Measurements from ENCODE around the gene DDX3X.

DNA sequence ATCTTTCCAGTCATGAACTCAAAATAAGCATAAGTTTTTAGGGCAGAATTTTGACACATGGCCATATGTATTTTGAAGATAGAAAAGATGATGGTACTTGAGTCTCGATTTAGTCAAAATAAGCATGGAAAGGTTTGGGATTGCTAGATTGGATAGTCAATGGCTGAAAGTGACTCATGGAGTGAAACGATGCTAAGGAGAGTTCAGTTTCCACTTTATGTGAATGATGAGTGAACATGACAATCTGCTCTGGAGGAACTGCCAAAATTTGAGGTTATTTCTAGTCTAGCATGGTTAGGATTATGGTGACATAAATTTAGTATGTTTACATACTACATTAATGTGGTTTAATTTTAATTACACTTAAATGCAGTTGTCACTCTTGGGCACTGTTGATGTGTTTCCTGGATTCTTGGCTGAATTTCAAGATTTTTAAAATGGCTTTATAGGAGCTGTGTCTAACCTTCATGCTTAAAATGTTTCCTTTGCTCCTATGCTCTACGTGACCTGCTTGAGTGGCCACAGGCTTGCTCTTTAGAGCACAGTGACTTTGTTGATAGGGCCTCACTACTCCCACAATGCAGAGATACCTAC is 17.1 kb downstream of the DDX3X start:
- TF ChIP-seq, protein P1, sequence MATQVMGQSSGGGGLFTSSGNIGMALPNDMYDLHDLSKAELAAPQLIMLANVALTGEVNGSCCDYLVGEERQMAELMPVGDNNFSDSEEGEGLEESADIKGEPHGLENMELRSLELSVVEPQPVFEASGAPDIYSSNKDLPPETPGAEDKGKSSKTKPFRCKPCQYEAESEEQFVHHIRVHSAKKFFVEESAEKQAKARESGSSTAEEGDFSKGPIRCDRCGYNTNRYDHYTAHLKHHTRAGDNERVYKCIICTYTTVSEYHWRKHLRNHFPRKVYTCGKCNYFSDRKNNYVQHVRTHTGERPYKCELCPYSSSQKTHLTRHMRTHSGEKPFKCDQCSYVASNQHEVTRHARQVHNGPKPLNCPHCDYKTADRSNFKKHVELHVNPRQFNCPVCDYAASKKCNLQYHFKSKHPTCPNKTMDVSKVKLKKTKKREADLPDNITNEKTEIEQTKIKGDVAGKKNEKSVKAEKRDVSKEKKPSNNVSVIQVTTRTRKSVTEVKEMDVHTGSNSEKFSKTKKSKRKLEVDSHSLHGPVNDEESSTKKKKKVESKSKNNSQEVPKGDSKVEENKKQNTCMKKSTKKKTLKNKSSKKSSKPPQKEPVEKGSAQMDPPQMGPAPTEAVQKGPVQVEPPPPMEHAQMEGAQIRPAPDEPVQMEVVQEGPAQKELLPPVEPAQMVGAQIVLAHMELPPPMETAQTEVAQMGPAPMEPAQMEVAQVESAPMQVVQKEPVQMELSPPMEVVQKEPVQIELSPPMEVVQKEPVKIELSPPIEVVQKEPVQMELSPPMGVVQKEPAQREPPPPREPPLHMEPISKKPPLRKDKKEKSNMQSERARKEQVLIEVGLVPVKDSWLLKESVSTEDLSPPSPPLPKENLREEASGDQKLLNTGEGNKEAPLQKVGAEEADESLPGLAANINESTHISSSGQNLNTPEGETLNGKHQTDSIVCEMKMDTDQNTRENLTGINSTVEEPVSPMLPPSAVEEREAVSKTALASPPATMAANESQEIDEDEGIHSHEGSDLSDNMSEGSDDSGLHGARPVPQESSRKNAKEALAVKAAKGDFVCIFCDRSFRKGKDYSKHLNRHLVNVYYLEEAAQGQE (IDR thresholded peaks at IDR 0.05; ENCODE audit: unreplicated experiment) = no peak
- TF ChIP-seq, protein P2, sequence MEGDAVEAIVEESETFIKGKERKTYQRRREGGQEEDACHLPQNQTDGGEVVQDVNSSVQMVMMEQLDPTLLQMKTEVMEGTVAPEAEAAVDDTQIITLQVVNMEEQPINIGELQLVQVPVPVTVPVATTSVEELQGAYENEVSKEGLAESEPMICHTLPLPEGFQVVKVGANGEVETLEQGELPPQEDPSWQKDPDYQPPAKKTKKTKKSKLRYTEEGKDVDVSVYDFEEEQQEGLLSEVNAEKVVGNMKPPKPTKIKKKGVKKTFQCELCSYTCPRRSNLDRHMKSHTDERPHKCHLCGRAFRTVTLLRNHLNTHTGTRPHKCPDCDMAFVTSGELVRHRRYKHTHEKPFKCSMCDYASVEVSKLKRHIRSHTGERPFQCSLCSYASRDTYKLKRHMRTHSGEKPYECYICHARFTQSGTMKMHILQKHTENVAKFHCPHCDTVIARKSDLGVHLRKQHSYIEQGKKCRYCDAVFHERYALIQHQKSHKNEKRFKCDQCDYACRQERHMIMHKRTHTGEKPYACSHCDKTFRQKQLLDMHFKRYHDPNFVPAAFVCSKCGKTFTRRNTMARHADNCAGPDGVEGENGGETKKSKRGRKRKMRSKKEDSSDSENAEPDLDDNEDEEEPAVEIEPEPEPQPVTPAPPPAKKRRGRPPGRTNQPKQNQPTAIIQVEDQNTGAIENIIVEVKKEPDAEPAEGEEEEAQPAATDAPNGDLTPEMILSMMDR (conservative IDR thresholded peaks at IDR 0.05; ENCODE audit: low read depth in 2 of 2) = no peak

Measured in GM23338 (cell line).